ENCODE data around the gene CERS6. TPM values are rescaled to one million over a fixed set of nuclear protein-coding genes. Genes with fewer than 3 reads are reported as not detected.
"Not testable (repeated sequence)": the region's sequence is repeated elsewhere in the genome, so short reads cannot be mapped to it uniquely, and the experiment has no call there.

The CERS6 gene
- total RNA-seq, 8 experiments from 2014 or later, result 18.2 to 59.9 (median 39.7) TPM

- Histone ChIP-seq H3K27ac (peak overlapping the region in 1 of 2 donors; percentile 47), H3K4me1 (replicated peaks in 1 of 2) (peaks cover 32 to 45% of the 10 kb centered on the region in 2 donors), H3K4me3 (no peak overlapping the region)
- 54 to 96% (median 90%) methylated on average over 1 to 7 of the region's 7 CpGs; no CpG with 5 or more reads in 2 of the 10 experiments for WGBS, 10 experiments
- no peak for ATAC-seq (replicated peaks in 6 of 8)
- in situ Hi-C loops (cut with MboI; ENCODE audit: low pct_unique_long_range_greater_than_20kb in 2 of 9, low sequenced_read_pairs in 9 of 9, unreplicated experiment in 9 of 9), result no loop called here
These were observed 206.7 kb downstream of the CERS6 start for GRCh38 chr2:168662651-168663208.

GRCh38 chr2:168663993-168664392, 207.9 kb downstream of the CERS6 start:
- Histone ChIP-seq H3K27ac (no peak overlapping the region), H3K4me3 (no peak overlapping the region), H3K4me1 (replicated peaks in 1 of 2) (peaks cover 32 to 40% of the 10 kb centered on the region in 2 donors)
- ATAC-seq (replicated peaks in 6 of 8), result peak in 1 of 8 experiments; percentile 54
- WGBS, 10 experiments, result 40 to 100% (median 76%) methylated on average over 1 to 3 of the region's 3 CpGs; no CpG with 5 or more reads in 6 of the 10 experiments
- in situ Hi-C loops (cut with MboI; ENCODE audit: low pct_unique_long_range_greater_than_20kb in 2 of 9, low sequenced_read_pairs in 9 of 9, unreplicated experiment in 9 of 9), result no loop called here

- ATAC-seq (replicated peaks in 6 of 8); H3K4me3 ChIP-seq; H3K27ac ChIP-seq; in situ Hi-C loops (cut with MboI; ENCODE audit: low pct_unique_long_range_greater_than_20kb in 2 of 9, low sequenced_read_pairs in 9 of 9, unreplicated experiment in 9 of 9): not testable (repeated sequence)
- H3K4me1 ChIP-seq (replicated peaks in 1 of 2), result peaks cover 32 to 36% of the 10 kb centered on the region in 2 donors
- 50 to 100% (median 100%) methylated on average over 1 to 2 of the region's 3 CpGs; no CpG with 5 or more reads in 5 of the 10 experiments for WGBS, 10 experiments
These were observed 208.6 kb downstream of the CERS6 start for GRCh38 chr2:168664715-168665114.

GRCh38 chr2:168666339-168666738, 210.3 kb downstream of the CERS6 start:
- peak in 1 of 8 experiments; percentile 32 for ATAC-seq (replicated peaks in 6 of 8)
- in situ Hi-C loops (cut with MboI; ENCODE audit: low pct_unique_long_range_greater_than_20kb in 2 of 9, low sequenced_read_pairs in 9 of 9, unreplicated experiment in 9 of 9), result no loop called here
- Histone ChIP-seq H3K4me3 (no peak overlapping the region), H3K27ac (no peak overlapping the region), H3K4me1 (replicated peaks in 1 of 2) (peaks cover 17 to 20% of the 10 kb centered on the region in 2 donors)
- WGBS, 10 experiments, result 43 to 100% (median 91%) methylated on average over 1 of the region's 1 CpG; no CpG with 5 or more reads in 1 of the 10 experiments

- no peak overlapping the region for H3K4me3 ChIP-seq
- no peak overlapping the region for H3K27ac ChIP-seq
- no peak for ATAC-seq (replicated peaks in 6 of 8)
- peaks cover 10 to 12% of the 10 kb centered on the region in 2 donors for H3K4me1 ChIP-seq (replicated peaks in 1 of 2)
- in situ Hi-C loops (cut with MboI; ENCODE audit: low pct_unique_long_range_greater_than_20kb in 2 of 9, low sequenced_read_pairs in 9 of 9, unreplicated experiment in 9 of 9), result no loop called here
- 67 to 100% (median 97%) methylated on average over 1 to 3 of the region's 3 CpGs for WGBS, 10 experiments
These were observed 211.1 kb downstream of the CERS6 start for GRCh38 chr2:168667156-168667555.

GRCh38 chr2:168669151-168669550, 213.1 kb downstream of the CERS6 start:
- in situ Hi-C loops (cut with MboI; ENCODE audit: low pct_unique_long_range_greater_than_20kb in 2 of 9, low sequenced_read_pairs in 9 of 9, unreplicated experiment in 9 of 9), result no loop called here
- peaks cover 3 to 5% of the 10 kb centered on the region in 2 donors for H3K4me1 ChIP-seq (replicated peaks in 1 of 2)
- no peak overlapping the region for H3K27ac ChIP-seq
- no peak overlapping the region for H3K4me3 ChIP-seq
- ATAC-seq (replicated peaks in 6 of 8), result no peak

- 83 to 100% (median 94%) methylated on average over 1 of the region's 1 CpG; no CpG with 5 or more reads in 4 of the 10 experiments for WGBS, 10 experiments
- in situ Hi-C loops (cut with MboI; ENCODE audit: low pct_unique_long_range_greater_than_20kb in 2 of 9, low sequenced_read_pairs in 9 of 9, unreplicated experiment in 9 of 9), result no loop called here
- Histone ChIP-seq H3K4me3 (no peak overlapping the region), H3K4me1 (replicated peaks in 1 of 2) (peaks cover 0 to 5% of the 10 kb centered on the region in 2 donors), H3K27ac (no peak overlapping the region)
- no peak for ATAC-seq (replicated peaks in 6 of 8)
These were observed 214.4 kb downstream of the CERS6 start for GRCh38 chr2:168670478-168670877.

- H3K4me1 ChIP-seq (replicated peaks in 1 of 2), result peaks cover 0 to 5% of the 10 kb centered on the region in 2 donors
- H3K27ac ChIP-seq, result no peak overlapping the region
- ATAC-seq (replicated peaks in 6 of 8), result no peak
- WGBS, 10 experiments, result 60 to 100% (median 87%) methylated on average over 1 to 2 of the region's 2 CpGs; no CpG with 5 or more reads in 2 of the 10 experiments
- no peak overlapping the region for H3K4me3 ChIP-seq
- in situ Hi-C loops (cut with MboI; ENCODE audit: low pct_unique_long_range_greater_than_20kb in 2 of 9, low sequenced_read_pairs in 9 of 9, unreplicated experiment in 9 of 9), result no loop called here
These were observed 215.9 kb downstream of the CERS6 start for GRCh38 chr2:168671932-168672331.

- H3K4me3 ChIP-seq, result no peak overlapping the region
- H3K4me1 ChIP-seq (replicated peaks in 1 of 2), result peaks cover 0 to 5% of the 10 kb centered on the region in 2 donors
- in situ Hi-C loops (cut with MboI; ENCODE audit: low pct_unique_long_range_greater_than_20kb in 2 of 9, low sequenced_read_pairs in 9 of 9, unreplicated experiment in 9 of 9), result no loop called here
- 70 to 100% (median 84%) methylated on average over 3 to 10 of the region's 10 CpGs; no CpG with 5 or more reads in 1 of the 10 experiments for WGBS, 10 experiments
- no peak for ATAC-seq (replicated peaks in 6 of 8)
- no peak overlapping the region for H3K27ac ChIP-seq
These were observed 217.5 kb downstream of the CERS6 start for GRCh38 chr2:168673265-168674189.

- no peak for ATAC-seq (replicated peaks in 6 of 8)
- 73 to 100% (median 94%) methylated on average over 1 to 7 of the region's 10 CpGs; no CpG with 5 or more reads in 1 of the 10 experiments for WGBS, 10 experiments
- Histone ChIP-seq H3K27ac (no peak overlapping the region), H3K4me3 (no peak overlapping the region), H3K4me1 (replicated peaks in 1 of 2) (peaks cover 0 to 9% of the 10 kb centered on the region in 2 donors)
- in situ Hi-C loops (cut with MboI; ENCODE audit: low pct_unique_long_range_greater_than_20kb in 2 of 9, low sequenced_read_pairs in 9 of 9, unreplicated experiment in 9 of 9), result no loop called here
These were observed 222.2 kb downstream of the CERS6 start for GRCh38 chr2:168678153-168678853.

GRCh38 chr2:168679081-168679480, 223.0 kb downstream of the CERS6 start:
- 50 to 95% (median 83%) methylated on average over 1 to 4 of the region's 4 CpGs; no CpG with 5 or more reads in 3 of the 10 experiments for WGBS, 10 experiments
- ATAC-seq (replicated peaks in 6 of 8), result no peak
- Histone ChIP-seq H3K27ac (no peak overlapping the region), H3K4me1 (replicated peaks in 1 of 2) (peaks cover 0 to 16% of the 10 kb centered on the region in 2 donors), H3K4me3 (no peak overlapping the region)
- in situ Hi-C loops (cut with MboI; ENCODE audit: low pct_unique_long_range_greater_than_20kb in 2 of 9, low sequenced_read_pairs in 9 of 9, unreplicated experiment in 9 of 9), result no loop called here

- ATAC-seq (replicated peaks in 6 of 8), result no peak
- Histone ChIP-seq H3K4me1 (replicated peaks in 1 of 2) (peaks cover 4 to 23% of the 10 kb centered on the region in 2 donors), H3K4me3 (no peak overlapping the region), H3K27ac (no peak overlapping the region)
- in situ Hi-C loops (cut with MboI; ENCODE audit: low pct_unique_long_range_greater_than_20kb in 2 of 9, low sequenced_read_pairs in 9 of 9, unreplicated experiment in 9 of 9), result no loop called here
- WGBS, 10 experiments, result 53 to 97% (median 77%) methylated on average over 2 to 8 of the region's 8 CpGs; no CpG with 5 or more reads in 1 of the 10 experiments
These were observed 223.8 kb downstream of the CERS6 start for GRCh38 chr2:168679741-168680310.
